Fibroblast of villous mesenchyme (primary cell): ENCODE results near the gene NCAM2. TPM values are rescaled to one million over a fixed set of nuclear protein-coding genes. Genes with fewer than 3 reads are reported as not detected.

Experiments
- DNase-seq: peaks from one replicate; pipeline ENCODE4 v3.0.0-alpha.2; 2010; ENCODE audit warnings: low read depth
- H3K4me3 ChIP-seq: 2 replicates; pipeline ENCODE4 v1.5.1; 2011; ENCODE audit warnings: low read depth, mild to moderate bottlenecking, low read length
- CTCF ChIP-seq: IDR thresholded peaks from 2 replicates; pipeline ENCODE4 v1.5.1; 2012; ENCODE audit warnings: low read depth, mild to moderate bottlenecking, low read length; ENCODE audit not compliant: insufficient read depth
- total RNA-seq: library from RNA; depleted of rRNA; stranded (reverse); fragments of >200 nt; gene quantifications from 2 replicates; pipeline ENCODE4 v1.2.3, GENCODE V29; 2012

Gene NCAM2
- total RNA-seq, 1 donor, result 5.2 TPM

GRCh38 chr21:21559285-21560045 lies 561.3 kb downstream of the NCAM2 start:
- H3K4me3 ChIP-seq, result no peak overlapping the region
- TF ChIP-seq CTCF, result no peak
- DNase-seq, result no peak
